WERI-Rb-1 (cell line): ENCODE measurements around the gene OTX1.
"Not testable (repeated sequence)": the region's sequence is repeated elsewhere in the genome, so short reads cannot be mapped to it uniquely, and the experiment has no call there.

Experiments used
- DNase-seq: peaks from one replicate; pipeline ENCODE4 v3.0.0-alpha.2; 2020
- H3K27ac ChIP-seq: fragments of 250-450 bp; sonication (Bioruptor Pico); 2 replicates; pipeline ENCODE4 v1.5.1; 2020; ENCODE audit warnings: mild to moderate bottlenecking, moderate library complexity
- H3K27me3 ChIP-seq: fragments of 250-450 bp; sonication (Bioruptor Pico); 2 replicates; pipeline ENCODE4 v1.5.1; 2021; ENCODE audit warnings: mild to moderate bottlenecking, low read depth, moderate library complexity; ENCODE audit not compliant: insufficient read depth, severe bottlenecking
- H3K36me3 ChIP-seq: fragments of 250-450 bp; sonication (Bioruptor Pico); 2 replicates; pipeline ENCODE4 v1.5.1; 2020; ENCODE audit warnings: mild to moderate bottlenecking, moderate library complexity
- H3K4me3 ChIP-seq: 2 replicates; pipeline ENCODE4 v1.5.1; 2011; ENCODE audit warnings: low read depth, mild to moderate bottlenecking, control low read depth, low read length
- H3K9me3 ChIP-seq: fragments of 250-450 bp; sonication (Bioruptor Pico); 2 replicates; pipeline ENCODE4 v1.5.1; 2021; ENCODE audit warnings: mild to moderate bottlenecking, moderate library complexity; ENCODE audit not compliant: severe bottlenecking
- CTCF ChIP-seq: IDR thresholded peaks from 2 replicates; pipeline ENCODE4 v1.5.1; 2011; ENCODE audit warnings: low read depth, mild to moderate bottlenecking, control low read depth, inconsistent platforms, low read length

OTX1 gene

GRCh38 chr2:63009490-63009889 is 41.1 kb upstream of the OTX1 start:
- H3K27ac ChIP-seq = no peak overlapping the region
- H3K36me3 ChIP-seq = no peaks in the 10 kb centered on the region
- no peaks in the 10 kb centered on the region for H3K27me3 ChIP-seq
- no peak for TF ChIP-seq CTCF
- H3K4me3 ChIP-seq = no peak overlapping the region
- H3K9me3 ChIP-seq = no peaks in the 10 kb centered on the region
- no peak for DNase-seq

GRCh38 chr2:63012541-63012940 is 38.1 kb upstream of the OTX1 start:
- TF ChIP-seq CTCF = no peak
- Histone ChIP-seq H3K9me3 (no peaks in the 10 kb centered on the region), H3K4me3 (no peak overlapping the region), H3K27ac (no peak overlapping the region), H3K27me3 (no peaks in the 10 kb centered on the region), H3K36me3 (no peaks in the 10 kb centered on the region)
- DNase-seq = no peak

GRCh38 chr2:63013438-63013837 is 37.2 kb upstream of the OTX1 start:
- DNase-seq = no peak
- H3K4me3 ChIP-seq = no peak overlapping the region
- H3K36me3 ChIP-seq = no peaks in the 10 kb centered on the region
- TF ChIP-seq CTCF = no peak
- no peak overlapping the region for H3K27ac ChIP-seq
- no peaks in the 10 kb centered on the region for H3K27me3 ChIP-seq
- H3K9me3 ChIP-seq = no peaks in the 10 kb centered on the region

- H3K4me3 ChIP-seq = no peak overlapping the region
- H3K27me3 ChIP-seq = no peaks in the 10 kb centered on the region
- no peaks in the 10 kb centered on the region for H3K36me3 ChIP-seq
- no peak overlapping the region for H3K27ac ChIP-seq
- no peak for TF ChIP-seq CTCF
- no peak for DNase-seq
- H3K9me3 ChIP-seq = no peaks in the 10 kb centered on the region
These were observed 35.2 kb upstream of the OTX1 start for GRCh38 chr2:63015389-63015788.

- H3K27me3 ChIP-seq = no peaks in the 10 kb centered on the region
- TF ChIP-seq CTCF = no peak
- no peak for DNase-seq
- H3K4me3 ChIP-seq = no peak overlapping the region
- H3K36me3 ChIP-seq = no peaks in the 10 kb centered on the region
- no peaks in the 10 kb centered on the region for H3K9me3 ChIP-seq
- H3K27ac ChIP-seq = no peak overlapping the region
These were observed 32.2 kb upstream of the OTX1 start for GRCh38 chr2:63018439-63018838.

GRCh38 chr2:63019686-63020085 is 30.9 kb upstream of the OTX1 start:
- not testable (repeated sequence) for H3K4me3 ChIP-seq, H3K27ac ChIP-seq, DNase-seq, H3K36me3 ChIP-seq, H3K9me3 ChIP-seq, H3K27me3 ChIP-seq
